GM19395 (cell line): ENCODE results near the gene SLC41A3.

Source experiments
- ATAC-seq: cut with Tn5 transposase; IDR thresholded peaks from one replicate; pipeline ENCODE4 v1.9.1; 2021; ENCODE audit warnings: mild to moderate bottlenecking, moderate library complexity; ENCODE audit not compliant: unreplicated experiment

The SLC41A3 gene

GRCh38 chr3:126083913-126084767, at the start of gene SLC41A3:
SLC41A3 (minus strand) TSS chr3:126084124; CDS start chr3:126068219, 15,905 bp downstream.
- ATAC-seq: peak; percentile 92

DNA sequence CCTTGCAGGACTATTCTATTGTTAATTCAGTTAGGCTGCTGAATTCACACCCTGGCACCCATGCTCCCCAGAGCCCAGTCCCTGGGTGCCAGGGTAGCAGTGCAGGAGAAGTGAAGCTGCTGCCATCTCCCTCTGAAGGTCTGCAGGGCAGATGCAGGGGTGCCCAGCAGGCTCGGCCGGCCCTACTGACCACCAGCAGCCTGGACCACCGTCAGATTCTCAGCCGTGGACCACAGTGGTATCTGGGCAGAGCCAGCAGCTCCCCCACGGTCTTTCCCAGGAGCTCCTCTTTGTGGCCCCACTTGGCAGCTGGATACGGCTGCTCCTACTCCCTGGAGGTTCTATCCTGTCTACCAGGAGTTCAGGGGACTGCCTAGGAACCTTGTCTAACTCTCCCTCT, 49.7 kb upstream of the SLC41A3 start:
- ATAC-seq: no peak

- ATAC-seq: no peak
These were observed 49.0 kb upstream of the SLC41A3 start for GRCh38 chr3:126132751-126133511.

DNA sequence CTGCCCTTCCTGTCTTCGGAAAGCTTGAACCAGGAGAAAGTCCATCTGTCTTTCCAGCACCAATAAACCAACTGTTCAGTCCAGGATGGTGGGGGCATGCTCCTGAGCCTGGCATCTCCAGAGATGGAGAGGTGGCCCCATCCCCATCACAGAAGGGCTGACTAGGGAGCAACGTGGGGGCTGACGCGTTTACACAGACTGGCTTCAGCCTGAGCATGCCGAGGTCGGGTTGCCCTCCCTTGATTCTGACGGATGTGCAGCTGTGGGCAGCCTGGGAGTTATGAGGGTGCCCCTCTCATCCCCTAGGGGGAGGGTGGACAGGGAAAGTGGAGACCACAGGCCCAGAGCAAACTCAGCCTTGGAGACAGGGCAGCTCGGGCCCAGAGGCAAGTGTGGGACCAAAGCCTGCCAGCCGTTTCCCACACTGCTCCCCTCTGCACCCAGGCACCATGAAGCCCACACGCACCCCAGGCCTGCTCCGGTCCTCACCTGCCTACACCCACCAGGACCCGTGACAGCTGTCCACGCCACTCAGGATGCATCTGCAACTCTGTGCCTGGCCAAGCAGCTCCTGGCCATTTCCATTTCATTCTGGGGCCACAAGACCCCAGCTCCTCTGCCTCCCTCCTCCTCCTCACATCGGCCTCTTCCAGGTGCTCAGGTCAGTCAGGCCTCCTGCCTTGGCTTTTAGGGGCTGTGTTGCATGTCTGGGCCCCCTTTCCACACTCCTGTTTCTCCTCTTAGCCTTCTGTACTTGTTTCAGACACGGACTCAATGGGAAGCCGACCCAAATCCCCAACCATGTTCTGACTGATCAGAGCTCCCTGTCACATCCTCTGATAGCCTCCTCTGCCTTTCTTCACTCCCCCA, 48.2 kb upstream of the SLC41A3 start:
- no peak for ATAC-seq

DNA sequence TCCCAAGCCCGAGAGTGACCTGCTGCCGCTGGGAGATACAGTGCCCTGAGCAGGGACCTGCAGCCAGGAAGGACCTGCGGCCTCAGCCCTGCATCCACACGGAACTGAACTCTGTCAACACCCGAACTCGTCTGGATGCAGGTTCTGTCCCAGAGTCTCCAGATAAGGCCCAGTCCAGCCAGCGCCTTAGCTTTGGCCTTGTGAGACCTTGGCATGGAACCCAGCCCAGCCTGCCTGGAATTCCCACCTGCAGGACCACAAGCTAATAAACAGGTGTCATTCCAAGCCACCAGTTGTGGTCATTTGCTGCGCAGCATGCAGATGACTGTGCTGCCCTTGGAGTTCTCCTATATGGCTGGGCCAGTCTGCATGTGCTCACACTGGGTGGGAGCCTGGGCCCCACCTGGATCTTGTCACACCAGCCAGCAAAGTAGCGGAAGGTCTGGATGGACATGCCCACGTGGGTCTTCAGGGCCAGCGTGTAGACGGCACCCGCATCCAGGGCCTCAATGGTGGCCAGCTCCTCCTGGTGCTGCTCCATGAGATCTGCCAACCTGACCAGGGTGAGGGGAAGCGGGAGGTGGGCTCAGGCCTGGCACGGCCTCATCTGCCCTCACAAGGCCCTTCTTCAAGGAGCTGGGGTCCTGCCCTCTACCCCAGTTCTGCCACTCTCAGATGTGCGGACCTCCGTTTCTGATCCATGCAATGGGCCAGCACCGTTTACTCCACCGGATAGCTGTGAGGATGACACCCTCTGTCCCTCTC, 47.2 kb upstream of the SLC41A3 start:
- no peak for ATAC-seq

DNA sequence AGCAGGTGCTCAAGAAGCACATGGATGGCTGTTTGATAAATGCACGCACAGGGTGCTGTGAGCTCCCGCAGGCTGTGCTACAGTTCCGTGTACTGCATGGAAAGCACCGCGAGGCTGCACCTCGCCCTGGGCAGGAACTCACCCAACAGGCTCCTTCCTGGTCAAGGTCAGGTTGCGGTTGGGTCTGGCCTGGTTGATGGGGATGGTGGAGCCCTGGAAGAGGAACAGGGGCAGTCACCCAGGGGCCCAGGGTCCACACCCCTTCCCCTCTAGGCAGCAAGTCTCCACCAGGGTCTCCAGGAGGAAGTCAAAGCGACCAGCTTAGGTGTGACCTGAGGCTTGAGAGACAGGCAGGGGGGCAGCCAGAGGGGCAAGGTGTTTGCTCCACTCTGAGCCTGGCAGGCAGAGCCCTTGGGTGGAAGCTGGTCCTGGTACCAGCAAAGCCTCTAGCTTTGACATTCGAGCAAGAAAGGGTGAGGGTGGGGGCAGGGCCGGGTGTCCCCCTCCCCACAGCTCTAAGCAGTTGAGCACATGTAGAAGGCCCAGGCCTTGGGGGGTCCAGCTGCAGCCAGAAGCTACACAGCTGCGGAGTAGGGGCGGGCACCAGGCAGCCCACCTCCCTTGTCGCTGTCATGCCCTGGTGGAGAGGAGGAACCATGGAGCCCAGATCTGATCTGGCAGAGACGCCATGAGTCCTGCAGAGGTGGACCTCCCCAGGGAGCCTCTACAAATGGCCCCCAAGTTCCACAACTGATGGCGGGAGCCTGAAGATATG, 46.3 kb upstream of the SLC41A3 start:
- no peak for ATAC-seq

DNA sequence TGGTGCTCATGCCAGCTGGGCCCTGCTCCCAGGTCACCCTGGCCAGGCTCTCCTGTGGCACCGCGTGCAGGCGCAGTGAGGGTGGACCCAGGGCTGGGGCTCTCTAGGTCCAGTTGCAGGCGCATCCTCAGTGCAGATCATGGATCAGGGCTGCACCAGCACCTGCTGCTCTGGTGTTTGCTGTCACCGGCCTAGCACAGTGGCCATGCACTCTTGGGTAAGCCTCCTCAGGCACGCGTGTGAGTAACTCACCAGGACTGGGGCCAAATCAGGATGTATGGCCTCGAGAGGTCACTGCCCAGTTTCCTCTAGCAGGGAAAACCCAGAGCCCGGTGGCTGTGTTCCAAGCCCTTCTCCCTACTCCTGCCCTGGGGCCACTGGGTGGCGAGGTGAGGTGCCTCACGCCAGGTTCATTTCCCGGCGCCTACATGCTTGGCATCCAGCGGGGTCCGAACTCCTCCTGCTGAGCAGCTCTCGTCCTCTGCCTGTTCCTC, 45.5 kb upstream of the SLC41A3 start:
- no peak for ATAC-seq

- ATAC-seq: no peak
These were observed 44.8 kb upstream of the SLC41A3 start for GRCh38 chr3:126128504-126129397.

GRCh38 chr3:126127904-126128303, 44.0 kb upstream of the SLC41A3 start:
- ATAC-seq: no peak

DNA sequence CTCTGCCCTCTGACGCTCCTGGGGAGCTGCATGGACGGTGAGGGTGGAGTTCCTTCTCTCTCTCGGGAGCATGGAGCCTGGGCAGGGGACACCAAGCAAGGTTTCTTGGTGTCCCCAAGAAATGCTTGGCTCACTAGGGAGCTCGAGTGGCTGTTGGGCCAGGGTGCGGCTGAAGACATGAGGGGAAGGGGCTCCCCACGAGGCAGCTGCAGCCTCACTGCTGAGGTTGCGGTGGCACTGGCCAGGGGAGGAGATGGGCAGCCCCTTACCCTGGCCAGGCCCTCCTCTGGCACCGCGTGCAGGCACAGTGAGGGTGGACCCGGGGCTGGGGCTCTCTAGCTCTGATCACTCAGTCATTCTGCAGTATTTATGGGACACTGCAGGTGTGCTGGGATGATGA, 43.5 kb upstream of the SLC41A3 start:
- no peak for ATAC-seq

GRCh38 chr3:126126811-126127431, 43.0 kb upstream of the SLC41A3 start:
- no peak for ATAC-seq

DNA sequence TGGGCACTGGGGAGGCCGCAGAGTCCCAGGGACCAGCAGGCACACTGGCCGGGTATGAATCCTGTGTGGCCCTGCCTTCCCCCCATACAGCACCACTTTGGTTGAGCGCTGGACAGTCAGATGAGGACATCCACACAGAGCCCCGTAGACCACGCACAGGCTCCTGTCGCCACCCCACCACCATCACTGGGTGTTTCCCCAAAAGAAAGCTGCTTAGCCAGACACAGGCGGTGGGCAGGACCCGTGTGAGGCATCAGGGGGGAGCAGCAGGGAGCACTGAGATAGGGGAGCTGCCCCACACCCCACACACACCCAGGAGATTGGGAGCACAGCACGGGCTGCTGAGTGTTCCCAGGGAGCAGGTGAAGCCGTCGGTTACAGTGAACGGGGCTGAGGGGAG, 42.4 kb upstream of the SLC41A3 start:
- no peak for ATAC-seq

DNA sequence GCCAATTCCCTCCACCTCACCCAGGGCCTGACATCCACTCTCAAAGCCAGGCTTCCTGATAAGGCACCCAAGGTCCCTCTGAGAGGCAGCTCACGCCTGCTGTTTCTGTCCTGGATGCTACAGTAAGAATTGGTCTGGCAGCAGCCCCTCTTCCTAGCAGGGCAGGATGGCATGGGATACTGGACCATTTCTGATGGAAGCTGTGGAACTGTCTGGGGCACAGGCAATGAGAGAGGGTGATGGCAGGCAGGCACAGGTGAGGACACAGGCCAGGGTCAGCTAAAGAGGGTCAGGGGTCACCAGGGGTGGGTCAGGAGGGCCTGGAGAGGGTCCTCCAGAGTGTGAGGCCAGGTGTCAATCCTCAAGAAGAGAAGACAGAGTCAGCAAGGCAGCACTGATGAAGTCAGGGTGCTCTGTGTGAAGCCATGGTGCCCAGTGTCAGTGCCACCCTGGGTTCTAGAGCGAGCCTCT, 41.9 kb upstream of the SLC41A3 start:
- ATAC-seq: no peak

DNA sequence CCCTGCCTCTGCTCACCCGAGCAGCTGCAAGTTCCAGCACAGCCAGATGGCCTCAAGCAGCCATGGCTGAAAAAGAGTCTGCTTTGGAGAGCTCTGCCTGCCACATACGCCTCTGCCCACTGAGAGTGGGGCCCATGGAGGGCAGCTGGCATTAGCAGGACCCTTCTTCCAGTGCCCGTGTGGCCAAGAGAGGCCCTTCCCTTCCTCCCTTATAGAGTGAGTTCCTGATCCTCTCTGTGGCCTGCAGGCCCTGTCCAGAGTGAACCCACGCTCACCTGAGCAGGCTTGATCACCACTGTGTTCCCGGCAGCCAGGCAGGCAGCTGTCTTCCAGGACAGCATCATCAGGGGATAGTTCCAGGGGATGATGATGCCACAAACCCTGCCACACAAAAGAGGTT, 41.4 kb upstream of the SLC41A3 start:
- no peak for ATAC-seq

- ATAC-seq: no peak
These were observed 41.0 kb upstream of the SLC41A3 start for GRCh38 chr3:126124896-126125295.

GRCh38 chr3:126124148-126124868, 40.4 kb upstream of the SLC41A3 start:
- ATAC-seq: no peak

- no peak for ATAC-seq
These were observed 37.7 kb upstream of the SLC41A3 start for GRCh38 chr3:126121632-126122031.
